Muscle of leg (tissue), 11 donors: ENCODE results near the gene HDAC9. TPM values are rescaled to one million over a fixed set of nuclear protein-coding genes. Genes with fewer than 3 reads are reported as not detected.

Source experiments
- DNase-seq: peaks from one replicate; pipeline ENCODE4 v3.0.0; 2013
- H3K27ac ChIP-seq: one replicate; pipeline ENCODE4 v1.5.1; 2013; ENCODE audit warnings: mild to moderate bottlenecking, low read length, control low read depth
- H3K27me3 ChIP-seq: one replicate; pipeline ENCODE4 v1.6.1; 2013; ENCODE audit warnings: low read length; ENCODE audit not compliant: control insufficient read depth, insufficient read depth
- H3K36me3 ChIP-seq: one replicate; pipeline ENCODE4 v1.6.1; 2013; ENCODE audit warnings: low read length; ENCODE audit not compliant: control insufficient read depth, insufficient read depth
- H3K4me1 ChIP-seq: one replicate; pipeline ENCODE4 v1.6.1; 2013; ENCODE audit warnings: low read length; ENCODE audit not compliant: control insufficient read depth, insufficient read depth
- H3K4me3 ChIP-seq: one replicate; pipeline ENCODE4 v1.5.1; 2013; ENCODE audit warnings: low read length, control low read depth
- H3K9me3 ChIP-seq: replicated peaks from 2 replicates; pipeline ENCODE4 v1.6.1; 2013; ENCODE audit warnings: low read depth, low read length; ENCODE audit not compliant: control insufficient read depth
- WGBS: methylation state at CpG from one replicate; pipeline ENCODE4 v1.1.5; 2013; ENCODE audit warnings: missing lambda C conversion rate; ENCODE audit not compliant: insufficient coverage; 5-methylcytosine and 5-hydroxymethylcytosine counted together
- polyA plus RNA-seq, 8 donors: library from polyadenylated mRNA; unstranded; fragments of 120-200 nt; gene quantifications; one replicate each; pipeline versions ENCODE4 v1.2.1 to v1.2.3, GENCODE V29; 2013; ENCODE audit warnings: inconsistent platforms in 1 of 8, low replicate concordance in 1 of 8; ENCODE audit not compliant: insufficient read length in 8 of 8, insufficient read depth in 1 of 8
- total RNA-seq: library from RNA; stranded (reverse); fragments of 120-200 nt; gene quantifications from one replicate; pipeline ENCODE4 v1.2.4, GENCODE V29; 2013

The HDAC9 gene
- total and polyA plus RNA-seq, 9 donors = 11.9 to 38.2 (median 21.2) TPM

- no peak overlapping the region for H3K4me3 ChIP-seq
- no peak for DNase-seq
- no CpG with 5 or more reads among the region's 1 CpG for WGBS
These were observed 28.5 kb upstream of the HDAC9 start for GRCh38 chr7:18467011-18467410.

GRCh38 chr7:18468795-18469194 lies 26.8 kb upstream of the HDAC9 start:
- Histone ChIP-seq H3K4me3 (no peak overlapping the region), H3K27ac (no peak overlapping the region), H3K4me1 (no peaks in the 10 kb centered on the region), H3K27me3 (no peaks in the 10 kb centered on the region), H3K36me3 (no peaks in the 10 kb centered on the region), H3K9me3 (no peaks in the 10 kb centered on the region)
- DNase-seq = no peak

More at GRCh38 chr7:18467011-18467410, 28.5 kb upstream of the HDAC9 start:
- H3K27me3 ChIP-seq = no peaks in the 10 kb centered on the region
- no peaks in the 10 kb centered on the region for H3K9me3 ChIP-seq
- no peak overlapping the region for H3K27ac ChIP-seq
- no peaks in the 10 kb centered on the region for H3K36me3 ChIP-seq
- H3K4me1 ChIP-seq = no peaks in the 10 kb centered on the region

GRCh38 chr7:18469316-18469715 lies 26.2 kb upstream of the HDAC9 start:
- no peaks in the 10 kb centered on the region for H3K9me3 ChIP-seq
- DNase-seq = no peak
- no peak overlapping the region for H3K27ac ChIP-seq
- no peaks in the 10 kb centered on the region for H3K36me3 ChIP-seq
- H3K4me1 ChIP-seq = no peaks in the 10 kb centered on the region
- no peaks in the 10 kb centered on the region for H3K27me3 ChIP-seq
- WGBS = no CpG with 5 or more reads among the region's 1 CpG
- no peak overlapping the region for H3K4me3 ChIP-seq

GRCh38 chr7:18471476-18472160 lies 23.9 kb upstream of the HDAC9 start:
- no peaks in the 10 kb centered on the region for H3K27me3 ChIP-seq
- H3K9me3 ChIP-seq = no peaks in the 10 kb centered on the region
- no peaks in the 10 kb centered on the region for H3K36me3 ChIP-seq
- H3K4me3 ChIP-seq = no peak overlapping the region
- H3K4me1 ChIP-seq = no peaks in the 10 kb centered on the region
- DNase-seq = no peak
- no peak overlapping the region for H3K27ac ChIP-seq

- no peaks in the 10 kb centered on the region for H3K36me3 ChIP-seq
- no peak overlapping the region for H3K27ac ChIP-seq
- H3K4me1 ChIP-seq = no peaks in the 10 kb centered on the region
- WGBS = 97% methylated on average over 2 of the region's 2 CpGs
- H3K4me3 ChIP-seq = no peak overlapping the region
- no peak for DNase-seq
- H3K9me3 ChIP-seq = no peaks in the 10 kb centered on the region
- no peaks in the 10 kb centered on the region for H3K27me3 ChIP-seq
These were observed 23.4 kb upstream of the HDAC9 start for GRCh38 chr7:18472161-18472483.

- no peaks in the 10 kb centered on the region for H3K36me3 ChIP-seq
- H3K4me3 ChIP-seq = no peak overlapping the region
- no CpG with 5 or more reads among the region's 2 CpGs for WGBS
- H3K27ac ChIP-seq = no peak overlapping the region
- no peak for DNase-seq
- H3K9me3 ChIP-seq = no peaks in the 10 kb centered on the region
- no peaks in the 10 kb centered on the region for H3K4me1 ChIP-seq
- H3K27me3 ChIP-seq = no peaks in the 10 kb centered on the region
These were observed 22.4 kb upstream of the HDAC9 start for GRCh38 chr7:18473119-18473518.

GRCh38 chr7:18474944-18475343 lies 20.6 kb upstream of the HDAC9 start:
- no peaks in the 10 kb centered on the region for H3K9me3 ChIP-seq
- H3K36me3 ChIP-seq = no peaks in the 10 kb centered on the region
- H3K4me3 ChIP-seq = no peak overlapping the region
- no peak overlapping the region for H3K27ac ChIP-seq
- WGBS = no CpG with 5 or more reads among the region's 1 CpG
- DNase-seq = no peak
- H3K27me3 ChIP-seq = no peaks in the 10 kb centered on the region
- H3K4me1 ChIP-seq = no peaks in the 10 kb centered on the region

- H3K27me3 ChIP-seq = no peaks in the 10 kb centered on the region
- no peaks in the 10 kb centered on the region for H3K4me1 ChIP-seq
- H3K9me3 ChIP-seq = no peaks in the 10 kb centered on the region
- DNase-seq = no peak
- no CpG with 5 or more reads among the region's 2 CpGs for WGBS
- no peak overlapping the region for H3K27ac ChIP-seq
- no peak overlapping the region for H3K4me3 ChIP-seq
- no peaks in the 10 kb centered on the region for H3K36me3 ChIP-seq
These were observed 20.1 kb upstream of the HDAC9 start for GRCh38 chr7:18475488-18475887.

GRCh38 chr7:18481776-18482175 lies 13.8 kb upstream of the HDAC9 start:
- Histone ChIP-seq H3K36me3 (no peaks in the 10 kb centered on the region), H3K27ac (no peak overlapping the region), H3K9me3 (no peaks in the 10 kb centered on the region), H3K27me3 (no peaks in the 10 kb centered on the region), H3K4me3 (no peak overlapping the region), H3K4me1 (no peaks in the 10 kb centered on the region)
- no peak for DNase-seq
- WGBS = no CpG with 5 or more reads among the region's 1 CpG

GRCh38 chr7:18488049-18488448 lies 7.5 kb upstream of the HDAC9 start:
- H3K27ac ChIP-seq = no peak overlapping the region
- no peaks in the 10 kb centered on the region for H3K4me1 ChIP-seq
- no peak for DNase-seq
- no CpG with 5 or more reads among the region's 1 CpG for WGBS
- H3K36me3 ChIP-seq = no peaks in the 10 kb centered on the region
- H3K27me3 ChIP-seq = no peaks in the 10 kb centered on the region
- H3K9me3 ChIP-seq = no peaks in the 10 kb centered on the region
- H3K4me3 ChIP-seq = no peak overlapping the region

GRCh38 chr7:18489624-18490023 lies 5.9 kb upstream of the HDAC9 start:
- no peak for DNase-seq
- no CpG with 5 or more reads among the region's 2 CpGs for WGBS
- Histone ChIP-seq H3K4me1 (no peaks in the 10 kb centered on the region), H3K27me3 (no peaks in the 10 kb centered on the region), H3K4me3 (no peak overlapping the region), H3K27ac (no peak overlapping the region), H3K9me3 (no peaks in the 10 kb centered on the region), H3K36me3 (no peaks in the 10 kb centered on the region)
